IPS DF 4.7 (cell line): ENCODE data around the gene SYT6.

ENCODE experiments used
- DNase-seq: peaks from one replicate; pipeline ENCODE4 v3.0.0-alpha.2; 2013; ENCODE audit warnings: low spot score; ENCODE audit errors: extremely low read depth

SYT6 gene

GRCh38 chr1:114093624-114094362 is 59.9 kb downstream of the SYT6 start:
- DNase-seq, result no peak

GRCh38 chr1:114092186-114093062 is 61.2 kb downstream of the SYT6 start:
- DNase-seq, result no peak

GRCh38 chr1:114091711-114092110 is 62.0 kb downstream of the SYT6 start:
- no peak for DNase-seq

- DNase-seq, result no peak
Observed at GRCh38 chr1:114090738-114091505, 62.7 kb downstream of the SYT6 start.

- no peak for DNase-seq
Observed at GRCh38 chr1:114089502-114090138, 64.0 kb downstream of the SYT6 start.

- DNase-seq, result no peak
Observed at GRCh38 chr1:114088392-114089299, 65.0 kb downstream of the SYT6 start.

- DNase-seq, result no peak
Observed at GRCh38 chr1:114087495-114087894, 66.2 kb downstream of the SYT6 start.

- DNase-seq, result no peak
Observed at GRCh38 chr1:114086601-114087368, 66.9 kb downstream of the SYT6 start.

- DNase-seq, result no peak
Observed at GRCh38 chr1:114082867-114083585, 70.6 kb downstream of the SYT6 start.

- no peak for DNase-seq
Observed at GRCh38 chr1:114082304-114082630, 71.4 kb downstream of the SYT6 start.

- no peak for DNase-seq
Observed at GRCh38 chr1:114081437-114082303, 72.0 kb downstream of the SYT6 start.

- no peak for DNase-seq
Observed at GRCh38 chr1:114080511-114081436, 72.9 kb downstream of the SYT6 start.

- no peak for DNase-seq
Observed at GRCh38 chr1:114079596-114080190, 74.0 kb downstream of the SYT6 start.

GRCh38 chr1:114078116-114078515 is 75.6 kb downstream of the SYT6 start:
- DNase-seq, result no peak

GRCh38 chr1:114077188-114077587 is 76.5 kb downstream of the SYT6 start:
- DNase-seq, result no peak

- no peak for DNase-seq
Observed at GRCh38 chr1:114076308-114076707, 77.4 kb downstream of the SYT6 start.
